ENCODE results near the gene DZANK1.

The DZANK1 gene

DNA sequence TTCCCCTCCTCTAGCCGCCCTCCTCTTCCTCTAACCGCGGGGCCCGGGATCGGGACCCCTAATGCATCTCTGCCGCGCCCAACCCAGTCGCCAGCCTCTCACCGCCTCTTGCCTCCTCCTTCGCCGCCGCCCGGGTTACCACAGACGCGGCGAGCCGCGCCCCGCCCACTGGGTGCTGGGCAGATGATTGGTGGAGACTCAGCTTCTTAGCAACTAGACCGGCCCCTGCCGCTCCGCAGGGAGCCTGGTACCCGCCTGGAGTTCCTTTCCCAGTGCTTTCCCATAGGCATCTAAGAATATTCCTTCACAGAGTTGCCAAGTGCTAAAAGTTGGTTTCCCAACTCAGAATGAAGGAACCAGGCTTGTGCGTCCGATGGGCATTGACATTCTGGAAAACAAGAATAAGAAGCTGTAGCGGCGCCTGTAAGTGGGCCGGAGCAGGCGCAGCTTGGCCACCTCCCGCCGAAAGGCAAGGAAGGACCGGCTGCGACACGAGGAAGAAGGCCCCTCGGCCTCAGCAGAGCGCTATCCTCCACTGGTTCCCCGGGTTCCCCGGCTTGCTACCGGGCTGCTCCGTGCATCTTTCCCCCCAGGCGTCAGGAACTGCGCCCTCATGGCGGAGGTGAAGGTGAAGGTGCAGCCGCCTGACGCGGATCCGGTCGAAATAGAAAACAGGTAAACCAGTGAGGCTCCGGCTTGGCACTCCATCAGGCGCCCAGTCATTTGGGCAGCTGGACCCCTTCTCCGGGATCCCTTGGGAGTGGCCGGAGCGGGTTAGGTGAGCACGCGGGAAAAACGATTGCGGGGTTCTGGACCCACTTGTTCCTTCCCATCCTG lies at the start of gene DZANK1, which contains the start of gene POLR3F:
Gene DZANK1 (minus strand): TSS at position 137 of the 837 bp plus-strand sequence. CDS start 1,672 bp downstream, outside the sequence.
Gene POLR3F (plus strand): TSS at position 497 of the 837 bp plus-strand sequence. CDS start 117 bp downstream, at position 614.
- H3K27ac ChIP-seq: peak within 1 kb of the TSS; percentile 83 to 96 (median 90)
- H3K27me3 ChIP-seq: no peaks in the 10 kb centered on the region
- peak within 1 kb of the TSS; percentile 76 to 93 (median 87) for H3K9ac ChIP-seq
- no peak for TF ChIP-seq Cebpa-rat (IDR thresholded peaks at IDR 0.05)
- peaks cover 21 to 35% (median 32%) of the 10 kb centered on the region in 11 experiments for H3K36me3 ChIP-seq
- H3K9me3 ChIP-seq (replicated peaks in 1 of 11): no peaks in the 10 kb centered on the region
- peak within 1 kb of the TSS; percentile 84 to 99 (median 90) for H3K4me3 ChIP-seq
- H3K4me2 ChIP-seq: peak within 1 kb of the TSS; percentile 82 to 97 (median 91)
- H3K4me1 ChIP-seq: peaks cover 15 to 25% (median 20%) of the 10 kb centered on the region in 10 experiments
- H4K20me1 ChIP-seq: peaks cover 0 to 23% (median 0%) of the 10 kb centered on the region in 11 experiments; a peak in 5 of 22 replicates

DNA sequence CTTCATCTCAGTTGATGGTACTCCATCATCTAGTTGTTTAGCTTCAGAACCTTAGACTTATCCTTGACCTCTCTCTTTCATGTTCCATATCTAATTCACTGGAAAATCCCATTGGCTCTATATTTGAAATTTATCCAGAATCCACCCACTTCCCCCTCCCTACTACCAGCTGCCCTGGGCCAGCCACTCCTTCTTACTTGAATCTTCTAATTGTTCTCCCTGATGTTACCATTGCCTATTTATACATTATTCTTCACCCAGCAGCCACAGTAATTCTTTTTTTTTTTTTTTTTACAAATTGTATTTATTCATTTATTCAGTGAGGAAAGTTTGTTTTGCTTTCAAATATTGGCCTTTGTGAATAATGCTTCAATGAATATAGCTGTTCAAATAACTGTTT lies 49.1 kb upstream of the DZANK1 start:
- H3K27ac ChIP-seq: no peak overlapping the region
- H3K9me3 ChIP-seq (replicated peaks in 1 of 11): no peaks in the 10 kb centered on the region
- peaks cover 53 to 92% (median 80%) of the 10 kb centered on the region in 11 experiments for H3K36me3 ChIP-seq
- H3K27me3 ChIP-seq: no peaks in the 10 kb centered on the region
- H4K20me1 ChIP-seq: peaks cover 0 to 7% (median 0%) of the 10 kb centered on the region in 11 experiments; a peak in 6 of 22 replicates
- H3K4me1 ChIP-seq: peaks cover 0 to 36% (median 23%) of the 10 kb centered on the region in 10 experiments; a peak in 13 of 20 replicates
- no peak overlapping the region for H3K4me2 ChIP-seq
- TF ChIP-seq Cebpa-rat (IDR thresholded peaks at IDR 0.05): no peak
- H3K4me3 ChIP-seq: no peak overlapping the region
- no peak overlapping the region for H3K9ac ChIP-seq

DNA sequence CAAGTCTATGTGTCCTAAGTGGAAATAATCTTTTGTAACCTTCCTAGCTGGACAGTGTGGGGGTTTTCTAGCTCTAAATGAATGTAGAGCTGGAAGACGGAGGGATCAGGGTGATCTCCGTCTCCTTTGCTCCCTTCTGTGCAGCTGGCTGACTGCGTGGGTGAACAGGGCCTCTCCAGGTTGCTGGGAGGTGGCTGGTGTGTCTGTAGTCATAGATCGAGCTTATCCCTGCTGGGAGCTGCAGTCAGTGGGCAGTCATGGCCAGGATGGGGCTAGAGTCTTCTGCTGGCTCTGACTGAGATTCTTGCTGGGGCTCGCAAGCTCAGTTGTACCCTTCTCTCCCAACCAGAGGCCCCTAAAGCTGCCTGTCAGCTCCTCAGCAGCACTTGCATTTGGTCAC lies 47.3 kb upstream of the DZANK1 start:
- no peaks in the 10 kb centered on the region for H3K27me3 ChIP-seq
- peaks cover 0 to 54% (median 32%) of the 10 kb centered on the region in 10 experiments; a peak in 16 of 20 replicates for H3K4me1 ChIP-seq
- peaks cover 69 to 96% (median 84%) of the 10 kb centered on the region in 11 experiments for H3K36me3 ChIP-seq
- H3K27ac ChIP-seq: peak overlapping the region in 2 of 11 experiments; percentile 6 to 35; a peak in 2 of 22 replicates
- H3K9ac ChIP-seq: peak overlapping the region in 1 of 11 experiments; percentile 46; a peak in 2 of 22 replicates
- no peak for TF ChIP-seq Cebpa-rat (IDR thresholded peaks at IDR 0.05)
- no peak overlapping the region for H3K4me3 ChIP-seq
- no peak overlapping the region; a peak in 1 of 22 replicates for H3K4me2 ChIP-seq
- H3K9me3 ChIP-seq (replicated peaks in 1 of 11): no peaks in the 10 kb centered on the region
- peaks cover 0 to 6% (median 0%) of the 10 kb centered on the region in 11 experiments; a peak in 5 of 22 replicates for H4K20me1 ChIP-seq

DNA sequence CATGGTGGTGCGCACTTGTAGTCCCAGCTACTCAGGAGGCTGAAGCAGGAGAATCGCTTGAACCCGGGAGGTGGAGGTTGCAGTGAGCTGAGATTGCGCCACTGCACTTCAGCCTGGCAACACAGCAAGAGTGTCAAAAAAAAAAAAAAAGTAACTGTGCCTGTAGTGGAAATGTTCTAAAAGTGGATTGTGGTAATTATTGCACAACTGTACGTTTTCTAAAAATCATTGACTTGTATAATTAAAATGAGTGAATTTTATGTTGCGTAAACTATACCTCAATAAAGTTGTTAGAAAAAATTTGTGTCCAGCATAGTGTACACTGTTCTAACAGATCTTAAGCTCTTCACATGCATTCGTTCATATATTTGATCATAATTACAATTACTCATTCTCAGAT lies 46.4 kb upstream of the DZANK1 start:
- TF ChIP-seq Cebpa-rat (IDR thresholded peaks at IDR 0.05): peak in 4 of 11 experiments; percentile 17 to 64 (median 36); a peak in 2 of 22 replicates
- Histone ChIP-seq H3K9ac (no peak overlapping the region), H3K9me3 (replicated peaks in 1 of 11) (no peaks in the 10 kb centered on the region), H4K20me1 (peaks cover 0 to 6% (median 0%) of the 10 kb centered on the region in 11 experiments; a peak in 4 of 22 replicates), H3K27ac (peak overlapping the region in 4 of 11 experiments; percentile 6 to 68 (median 44); a peak in 5 of 22 replicates), H3K4me3 (no peak overlapping the region), H3K36me3 (peaks cover 69 to 91% (median 77%) of the 10 kb centered on the region in 11 experiments), H3K4me1 (peaks cover 9 to 63% (median 41%) of the 10 kb centered on the region in 10 experiments), H3K27me3 (no peaks in the 10 kb centered on the region), H3K4me2 (peak overlapping the region in 7 of 11 experiments; percentile 8 to 75 (median 49); a peak in 11 of 22 replicates)

DNA sequence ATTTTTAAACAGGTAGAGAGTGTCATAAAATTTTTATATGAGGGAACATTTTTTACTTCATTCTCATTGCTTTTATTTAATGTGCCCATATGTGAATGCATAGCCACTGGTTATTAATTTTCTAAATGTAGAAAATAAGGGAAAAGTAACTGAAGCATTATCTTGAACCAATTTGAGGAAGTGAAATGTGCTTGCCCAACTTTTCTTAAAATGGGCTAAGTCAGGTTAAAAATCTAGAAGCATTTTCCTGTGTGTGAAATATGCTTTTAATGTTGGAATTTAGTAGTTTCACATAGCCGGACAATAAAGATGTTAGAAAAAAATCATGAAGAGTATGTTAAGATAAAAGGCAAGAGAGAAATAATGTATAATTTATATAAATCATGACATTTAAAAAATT lies 44.7 kb upstream of the DZANK1 start:
- Histone ChIP-seq H3K4me2 (peak overlapping the region in 6 of 11 experiments; percentile 24 to 75 (median 50); a peak in 9 of 22 replicates), H3K27me3 (no peaks in the 10 kb centered on the region), H3K9me3 (replicated peaks in 1 of 11) (no peaks in the 10 kb centered on the region), H3K4me1 (peaks cover 16 to 69% (median 48%) of the 10 kb centered on the region in 10 experiments), H3K36me3 (peaks cover 57 to 76% (median 66%) of the 10 kb centered on the region in 11 experiments), H3K27ac (peak overlapping the region in 9 of 11 experiments; percentile 2 to 68 (median 49); a peak in 12 of 22 replicates), H4K20me1 (peaks cover 0 to 6% (median 0%) of the 10 kb centered on the region in 11 experiments; a peak in 4 of 22 replicates), H3K4me3 (no peak overlapping the region), H3K9ac (peak overlapping the region in 3 of 11 experiments; percentile 30 to 35 (median 34); a peak in 2 of 22 replicates)
- no peak; a peak in 1 of 22 replicates for TF ChIP-seq Cebpa-rat (IDR thresholded peaks at IDR 0.05)

DNA sequence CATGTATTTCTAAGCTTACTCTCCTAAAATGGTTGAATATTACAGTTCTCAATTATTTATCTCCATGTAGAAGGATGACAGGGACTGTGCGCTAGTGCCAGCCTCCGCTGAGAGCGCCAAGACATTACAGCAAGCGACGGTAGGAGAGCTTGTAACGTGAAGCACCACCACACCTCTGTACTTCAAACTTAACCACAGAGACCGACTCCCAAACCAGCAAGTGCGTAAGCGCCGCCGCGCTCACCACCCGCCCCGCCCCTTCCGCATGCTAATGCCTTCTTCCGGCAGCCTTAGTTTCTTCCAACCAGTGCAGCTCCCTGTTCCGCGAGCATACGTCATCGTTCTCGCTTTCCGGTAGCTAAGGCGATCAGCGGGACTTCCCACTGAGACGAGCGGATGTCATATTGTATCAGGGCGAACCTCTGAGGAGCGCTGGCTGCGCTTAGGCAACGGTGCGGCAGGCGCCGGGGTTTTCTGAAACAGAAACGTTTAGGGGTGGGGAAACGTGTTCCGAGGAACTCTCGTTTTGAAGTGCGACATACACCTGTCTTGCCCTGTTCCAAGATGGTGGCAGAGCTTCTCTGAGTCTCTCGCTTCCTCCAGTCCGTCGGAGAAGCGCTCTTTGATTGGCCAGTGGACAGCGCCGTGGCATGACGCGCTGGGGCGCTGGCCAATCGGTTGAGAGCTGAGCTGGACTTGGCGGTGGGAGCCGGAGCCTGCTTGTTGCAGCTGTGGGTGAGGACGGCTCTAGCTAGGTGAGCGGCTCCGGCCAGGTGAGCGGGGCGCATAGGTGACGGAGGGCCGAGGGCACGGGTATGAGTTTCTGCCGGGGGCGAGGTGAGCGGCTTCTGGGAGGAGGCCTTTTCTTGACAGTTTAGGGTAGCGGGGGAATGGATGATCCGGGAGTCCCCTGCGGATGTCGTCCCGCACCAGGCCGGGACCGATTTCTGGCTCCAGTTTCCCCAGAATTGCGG lies 40.7 kb upstream of the DZANK1 start, which contains the start of gene SEC23B:
Gene SEC23B (plus strand): TSS at position 723 of the 974 bp plus-strand sequence. CDS start 2,896 bp downstream, outside the sequence.
- peak within 1 kb of the TSS; percentile 78 to 93 (median 86) for H3K4me3 ChIP-seq
- no peaks in the 10 kb centered on the region for H3K27me3 ChIP-seq
- TF ChIP-seq Cebpa-rat (IDR thresholded peaks at IDR 0.05): no peak
- no peaks in the 10 kb centered on the region for H3K9me3 ChIP-seq (replicated peaks in 1 of 11)
- peak within 1 kb of the TSS; percentile 78 to 97 (median 87) for H3K4me2 ChIP-seq
- H3K9ac ChIP-seq: peak within 1 kb of the TSS; percentile 78 to 94 (median 85)
- peaks cover 17 to 48% (median 38%) of the 10 kb centered on the region in 10 experiments for H3K4me1 ChIP-seq
- H4K20me1 ChIP-seq: no peaks in the 10 kb centered on the region
- peaks cover 20 to 36% (median 25%) of the 10 kb centered on the region in 11 experiments for H3K36me3 ChIP-seq
- H3K27ac ChIP-seq: peak within 1 kb of the TSS; percentile 69 to 95 (median 84)

DNA sequence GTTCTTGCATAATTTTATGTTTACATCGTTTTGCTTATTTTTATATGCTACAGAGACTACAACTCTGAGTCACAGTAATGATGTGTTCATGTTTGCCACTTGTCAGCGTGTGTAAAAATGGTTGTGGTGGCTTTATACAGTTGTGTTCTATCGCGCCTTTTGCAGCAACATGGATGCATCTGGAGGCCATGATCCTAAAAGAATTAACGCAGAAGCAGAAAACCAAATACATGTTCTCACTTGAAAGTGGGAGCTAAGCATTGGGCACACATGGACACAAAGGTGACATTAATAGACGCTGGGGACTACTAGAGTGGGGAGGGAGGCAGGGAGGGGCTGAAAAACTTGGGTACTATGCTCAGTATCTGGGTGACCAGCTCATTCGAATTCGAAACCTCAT lies 39.9 kb upstream of the DZANK1 start:
- H3K4me3 ChIP-seq: peak overlapping the region; percentile 78 to 93 (median 86)
- no peaks in the 10 kb centered on the region for H4K20me1 ChIP-seq
- TF ChIP-seq Cebpa-rat (IDR thresholded peaks at IDR 0.05): no peak
- peak overlapping the region; percentile 69 to 95 (median 84); a peak in 21 of 22 replicates for H3K27ac ChIP-seq
- H3K27me3 ChIP-seq: no peaks in the 10 kb centered on the region
- peak overlapping the region; percentile 65 to 95 (median 82) for H3K4me2 ChIP-seq
- H3K9ac ChIP-seq: peak overlapping the region; percentile 78 to 94 (median 85); a peak in 21 of 22 replicates
- H3K4me1 ChIP-seq: peaks cover 17 to 40% (median 32%) of the 10 kb centered on the region in 10 experiments
- H3K36me3 ChIP-seq: peaks cover 16 to 28% (median 20%) of the 10 kb centered on the region in 11 experiments
- H3K9me3 ChIP-seq (replicated peaks in 1 of 11): no peaks in the 10 kb centered on the region
